ENCODE results near the gene RALGAPA2.

The RALGAPA2 gene

GRCh38 chr20:20649945-20650344 is 62.5 kb downstream of the RALGAPA2 start:
- TF ChIP-seq CTCF (conservative IDR thresholded peaks at IDR 0.05; ENCODE audit: control insufficient read depth, insufficient read depth, low read depth, low read length) = no peak
- DNase-seq (ENCODE audit: low read depth) = no peak
- no peak overlapping the region for H3K4me3 ChIP-seq (ENCODE audit: control insufficient read depth, low read depth, low read length)

- H3K4me3 ChIP-seq (ENCODE audit: control insufficient read depth, low read depth, low read length) = no peak overlapping the region
- no peak for TF ChIP-seq CTCF (conservative IDR thresholded peaks at IDR 0.05; ENCODE audit: control insufficient read depth, insufficient read depth, low read depth, low read length)
- no peak for DNase-seq (ENCODE audit: low read depth)
Measured at GRCh38 chr20:20643927-20644326, 68.5 kb downstream of the RALGAPA2 start.

- DNase-seq (ENCODE audit: low read depth) = no peak
- no peak overlapping the region for H3K4me3 ChIP-seq (ENCODE audit: control insufficient read depth, low read depth, low read length)
- no peak for TF ChIP-seq CTCF (conservative IDR thresholded peaks at IDR 0.05; ENCODE audit: control insufficient read depth, insufficient read depth, low read depth, low read length)
Measured at GRCh38 chr20:20641783-20642182, 70.7 kb downstream of the RALGAPA2 start.

GRCh38 chr20:20638878-20639277 is 73.6 kb downstream of the RALGAPA2 start:
- TF ChIP-seq CTCF (conservative IDR thresholded peaks at IDR 0.05; ENCODE audit: control insufficient read depth, insufficient read depth, low read depth, low read length) = no peak
- no peak overlapping the region for H3K4me3 ChIP-seq (ENCODE audit: control insufficient read depth, low read depth, low read length)
- no peak for DNase-seq (ENCODE audit: low read depth)

- DNase-seq (ENCODE audit: low read depth) = no peak
- H3K4me3 ChIP-seq (ENCODE audit: control insufficient read depth, low read depth, low read length) = no peak overlapping the region
- TF ChIP-seq CTCF (conservative IDR thresholded peaks at IDR 0.05; ENCODE audit: control insufficient read depth, insufficient read depth, low read depth, low read length) = no peak
Measured at GRCh38 chr20:20637998-20638725, 74.3 kb downstream of the RALGAPA2 start.

GRCh38 chr20:20635006-20635405 is 77.4 kb downstream of the RALGAPA2 start:
- no peak overlapping the region for H3K4me3 ChIP-seq (ENCODE audit: control insufficient read depth, low read depth, low read length)
- DNase-seq (ENCODE audit: low read depth) = no peak
- TF ChIP-seq CTCF (conservative IDR thresholded peaks at IDR 0.05; ENCODE audit: control insufficient read depth, insufficient read depth, low read depth, low read length) = no peak

Measured in fibroblast of mammary gland (primary cell).